GM18861 (cell line): ENCODE data around the gene FAM53A.
"Not testable (repeated sequence)": the region's sequence is repeated elsewhere in the genome, so short reads cannot be mapped to it uniquely, and the experiment has no call there.

ENCODE experiments used
- ATAC-seq: cut with Tn5 transposase; IDR thresholded peaks from one replicate; pipeline ENCODE4 v1.9.1; 2021; ENCODE audit not compliant: unreplicated experiment

Gene FAM53A

DNA sequence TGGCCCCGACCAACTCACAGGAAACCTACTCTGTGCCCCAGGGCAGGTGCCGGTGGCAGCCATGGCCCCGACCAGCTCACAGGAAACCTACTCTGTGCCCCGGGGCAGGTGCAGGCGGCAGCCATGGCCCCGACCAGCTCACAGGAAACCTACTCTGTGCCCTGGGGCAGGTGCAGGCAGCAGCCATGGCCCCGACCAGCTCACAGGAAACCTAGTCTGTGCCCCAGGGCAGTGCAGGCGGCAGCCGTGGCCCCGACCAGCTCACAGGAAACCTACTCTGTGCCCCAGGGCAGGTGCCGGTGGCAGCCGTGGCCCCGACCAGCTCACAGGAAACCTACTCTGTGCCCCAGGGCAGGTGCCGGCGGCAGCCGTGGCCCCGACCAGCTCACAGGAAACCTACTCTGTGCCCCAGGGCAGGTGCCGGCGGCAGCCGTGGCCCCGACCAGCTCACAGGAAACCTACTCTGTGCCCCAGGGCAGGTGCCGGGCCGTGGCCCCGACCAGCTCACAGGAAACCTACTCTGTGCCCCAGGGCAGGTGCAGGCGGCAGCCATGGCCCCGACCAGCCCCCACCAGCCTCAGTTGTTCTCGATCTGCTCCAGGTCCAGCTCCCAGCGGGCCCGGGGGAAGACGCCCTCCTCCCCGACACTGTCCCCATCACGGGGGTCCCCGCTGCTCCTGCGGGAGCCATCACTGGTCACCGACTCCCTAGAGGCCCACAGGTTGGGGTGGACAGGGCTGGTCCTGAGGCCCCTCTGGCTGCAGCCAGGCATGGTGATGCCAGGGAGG is 43.2 kb downstream of the FAM53A start:
- ATAC-seq = not testable (repeated sequence)

DNA sequence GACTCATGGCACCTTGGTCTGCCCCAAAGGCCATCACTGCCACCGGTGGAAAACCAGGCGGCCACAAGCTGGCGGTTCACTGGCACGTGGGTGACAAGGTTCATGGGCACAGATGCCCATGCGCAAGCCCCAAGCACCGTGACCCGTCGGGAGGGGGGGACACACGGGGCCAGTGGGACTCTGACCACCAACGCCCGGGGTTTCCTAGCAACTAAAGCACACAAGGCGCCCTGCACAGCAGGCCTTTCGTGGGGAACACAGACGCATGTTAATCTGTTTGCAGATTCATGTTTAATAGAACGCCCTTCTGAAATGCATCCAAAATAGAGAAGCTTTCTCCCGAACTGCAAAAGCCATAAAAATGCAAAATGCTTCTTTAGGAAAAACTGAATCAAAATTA is 43.9 kb downstream of the FAM53A start:
- no peak for ATAC-seq

DNA sequence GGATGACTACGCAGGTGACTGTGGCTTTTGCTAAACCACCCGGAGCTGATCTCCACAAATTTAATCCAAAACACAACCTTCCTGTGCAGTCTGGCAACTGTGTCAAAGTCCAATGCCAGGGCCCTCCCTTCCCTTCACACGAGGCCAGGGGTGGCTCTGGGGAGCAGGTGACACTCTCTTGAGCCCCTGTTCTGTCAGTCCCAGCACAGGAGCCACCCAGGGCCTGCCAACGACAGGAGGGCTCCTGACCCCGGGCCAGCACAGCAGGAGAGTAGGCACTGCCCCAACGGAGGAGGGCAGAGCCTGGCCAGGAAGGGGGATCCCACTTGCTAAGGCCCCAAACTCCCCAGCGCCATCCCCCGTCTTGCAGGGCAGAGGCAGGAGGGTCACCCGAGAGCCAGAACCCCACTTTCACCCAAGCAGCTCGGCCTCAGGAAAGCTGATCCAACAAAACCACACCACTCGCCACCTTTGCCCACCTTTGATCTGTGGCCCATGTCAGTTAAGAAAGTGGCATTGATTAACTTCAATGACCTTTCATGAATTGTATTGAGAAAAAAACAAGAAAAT is 44.7 kb downstream of the FAM53A start:
- no peak for ATAC-seq

DNA sequence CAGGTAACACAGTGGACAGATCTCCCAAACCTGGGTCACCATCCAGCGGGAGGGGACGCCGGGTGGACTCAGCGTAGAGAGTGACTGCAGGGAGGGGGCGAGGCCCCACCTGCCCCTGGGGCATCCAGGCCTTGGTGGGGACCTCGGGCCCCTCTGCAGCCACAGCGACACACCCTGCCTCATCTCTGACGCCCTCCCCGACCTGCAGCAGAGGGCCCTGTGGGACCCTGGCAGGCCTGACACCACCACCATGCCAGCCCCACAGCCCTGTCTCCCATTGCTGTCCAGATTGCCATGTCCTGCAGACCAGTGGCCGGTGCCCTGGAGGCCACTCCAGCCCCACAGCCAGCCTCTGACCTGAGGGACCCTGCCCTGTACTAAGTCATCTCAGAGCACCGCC is 45.2 kb downstream of the FAM53A start:
- ATAC-seq = no peak

DNA sequence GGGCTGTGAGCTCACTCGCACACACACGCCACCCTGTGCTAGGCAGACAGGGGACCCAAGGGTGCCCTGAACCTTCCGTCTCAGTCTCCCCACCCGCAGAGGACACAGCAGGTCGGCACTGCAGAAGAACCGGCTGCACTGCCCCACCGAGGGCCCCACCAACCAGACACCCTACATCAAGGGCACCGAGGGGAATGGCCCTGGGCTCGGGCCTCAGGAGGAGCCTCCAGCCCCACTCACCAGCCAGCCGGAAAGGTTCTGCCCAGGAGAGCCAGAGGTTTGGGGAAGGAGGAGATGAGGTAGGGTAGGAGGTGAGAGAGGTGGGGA is 45.9 kb downstream of the FAM53A start:
- ATAC-seq = no peak

DNA sequence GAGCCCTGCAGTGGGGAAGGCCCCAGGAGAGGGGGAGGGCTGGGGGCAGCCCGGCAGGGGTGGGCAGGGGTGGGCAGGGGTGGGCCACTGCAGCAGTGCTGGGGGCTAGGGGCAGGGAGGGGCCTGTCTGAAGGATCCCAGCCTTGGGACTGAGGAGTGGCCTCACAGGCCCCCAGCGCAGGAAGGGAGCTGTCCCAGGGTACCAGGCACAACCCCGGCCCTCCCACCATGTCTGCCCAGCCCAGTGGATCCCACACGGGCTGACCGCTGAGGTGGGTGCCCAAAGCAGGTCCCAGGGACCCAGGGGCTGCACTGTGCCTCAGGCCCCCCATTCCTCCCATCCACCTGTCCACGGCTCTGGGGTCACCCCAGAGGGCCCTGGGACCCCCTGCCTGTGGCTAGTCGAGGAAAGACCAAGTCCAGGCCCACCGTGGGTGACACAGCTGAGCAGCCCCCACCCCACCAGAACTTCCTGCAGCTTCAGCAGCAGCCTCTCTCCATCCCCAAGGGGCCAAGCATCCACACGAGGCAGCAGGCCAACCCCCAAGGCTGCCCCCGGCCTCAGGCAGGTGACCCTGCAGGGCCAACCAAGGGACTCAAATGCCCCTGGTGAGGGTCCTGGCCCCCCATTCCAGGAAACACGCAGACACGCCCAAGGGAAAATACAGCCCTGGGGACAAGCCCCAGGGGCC is 46.4 kb downstream of the FAM53A start:
- ATAC-seq = no peak

DNA sequence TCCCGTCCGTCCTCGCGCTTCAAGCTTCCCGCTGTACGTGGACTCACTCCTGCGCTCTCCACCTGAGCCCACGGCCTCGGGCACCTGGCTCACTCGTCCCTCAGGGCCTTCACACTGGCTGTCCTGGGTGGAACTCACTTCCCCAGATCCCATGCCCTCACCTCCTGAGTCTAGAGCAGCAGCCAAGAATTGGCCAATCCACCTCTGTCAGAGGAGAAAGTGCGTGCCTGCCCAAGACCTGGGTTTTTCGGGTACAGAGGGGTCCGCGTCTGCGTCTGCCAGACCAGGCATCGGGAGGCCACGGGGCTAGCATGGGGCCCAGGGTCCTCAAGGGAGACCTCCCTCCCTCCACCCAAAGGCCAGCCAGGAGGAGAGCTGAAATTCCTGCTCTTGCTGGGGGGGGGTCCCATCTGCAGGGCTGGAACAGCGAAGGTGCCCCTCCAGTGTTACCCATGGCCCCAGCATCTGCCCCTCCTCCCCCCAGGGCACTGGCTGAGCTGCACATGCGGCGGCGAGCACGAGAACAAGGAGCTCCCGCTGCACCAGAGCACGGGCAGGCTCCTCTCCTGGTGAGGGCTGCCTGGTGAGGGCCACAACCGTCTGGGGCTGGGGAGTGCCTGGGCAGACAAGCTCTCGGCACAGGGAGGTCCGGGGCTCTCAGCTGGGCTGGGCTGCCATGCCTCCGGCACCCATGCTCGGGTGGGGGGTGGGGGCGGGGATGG is 47.5 kb downstream of the FAM53A start:
- ATAC-seq = no peak

DNA sequence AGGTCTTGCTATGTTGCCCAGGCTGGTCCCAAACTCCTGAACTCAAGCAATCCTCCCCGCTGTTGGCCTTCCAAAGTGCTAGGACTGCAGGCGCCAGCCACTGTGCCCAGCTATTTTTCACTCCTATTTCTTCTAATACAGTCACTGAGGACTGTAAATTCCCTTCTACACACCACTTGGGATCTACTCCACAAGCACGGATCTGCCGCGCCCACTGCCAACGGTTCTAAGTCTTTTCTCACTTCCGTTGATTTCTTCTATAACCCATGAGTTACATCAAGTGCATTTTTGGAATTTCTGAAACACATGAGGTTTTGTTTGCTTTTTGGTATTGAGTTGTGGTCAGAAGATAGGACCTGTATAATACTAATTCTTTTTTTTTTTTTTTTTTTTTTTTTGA is 48.6 kb downstream of the FAM53A start:
- no peak for ATAC-seq

DNA sequence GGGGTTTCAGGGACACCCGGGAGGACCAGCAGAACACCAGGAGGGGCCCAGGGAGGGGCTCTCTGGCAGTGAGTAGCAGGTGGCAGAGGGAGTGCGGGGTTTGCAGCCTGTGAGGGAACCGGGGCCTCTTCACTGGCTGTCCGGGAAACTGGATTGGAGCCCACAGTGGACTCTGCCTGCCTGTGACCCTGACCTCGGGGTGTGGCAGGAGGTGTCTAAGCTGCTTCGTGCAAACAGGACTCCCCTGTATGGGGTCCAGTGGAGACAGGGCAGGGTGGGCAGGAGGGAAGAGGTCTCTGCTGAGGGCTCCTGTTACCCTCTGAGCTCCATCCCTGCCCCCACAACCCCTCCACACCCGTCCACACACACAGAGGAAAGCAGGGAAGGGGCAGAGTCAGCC is 50.1 kb downstream of the FAM53A start:
- no peak for ATAC-seq

DNA sequence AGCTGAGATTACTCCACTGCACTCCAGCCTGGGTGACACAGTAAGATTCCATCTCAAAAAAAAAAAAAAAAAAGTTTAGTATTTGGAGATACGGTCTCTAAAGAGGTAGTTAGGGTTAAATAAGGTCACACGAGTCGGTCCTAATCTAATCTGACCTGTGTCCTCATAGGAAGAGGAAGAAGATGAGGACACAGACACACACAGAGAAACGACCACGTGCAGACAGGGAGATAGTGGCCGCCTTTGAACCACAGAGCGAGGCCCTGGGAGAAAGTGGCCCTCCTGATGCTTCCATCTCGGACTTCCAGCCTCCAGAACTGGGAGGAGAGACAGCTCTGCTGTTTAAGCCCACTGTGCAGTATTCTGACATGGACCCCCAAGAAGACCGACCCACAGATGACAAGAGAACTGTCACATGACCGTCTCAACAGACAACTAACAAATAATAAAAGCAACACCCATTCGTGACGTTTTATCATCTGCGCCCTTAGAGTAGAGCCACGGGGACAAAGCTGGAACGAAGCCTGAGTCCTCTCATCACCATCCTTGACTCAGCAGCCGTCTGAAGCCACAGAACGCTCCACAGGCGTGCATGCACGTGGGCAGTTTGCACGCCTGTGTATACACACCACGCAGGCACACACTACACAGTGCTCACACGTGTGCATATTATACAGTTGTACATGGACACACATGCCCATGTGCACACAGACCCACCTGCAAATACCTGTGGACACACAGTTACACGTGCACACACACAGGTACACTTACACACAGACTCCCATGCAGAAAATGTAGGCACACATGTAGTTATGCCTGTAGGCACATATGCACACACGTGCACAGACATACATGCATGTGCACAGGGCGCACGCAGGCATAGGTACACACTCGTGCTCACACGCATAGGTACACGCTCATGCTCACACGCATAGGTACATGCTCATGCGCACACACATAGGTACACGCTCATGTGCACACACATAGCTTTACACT is 51.7 kb downstream of the FAM53A start:
- ATAC-seq = no peak

DNA sequence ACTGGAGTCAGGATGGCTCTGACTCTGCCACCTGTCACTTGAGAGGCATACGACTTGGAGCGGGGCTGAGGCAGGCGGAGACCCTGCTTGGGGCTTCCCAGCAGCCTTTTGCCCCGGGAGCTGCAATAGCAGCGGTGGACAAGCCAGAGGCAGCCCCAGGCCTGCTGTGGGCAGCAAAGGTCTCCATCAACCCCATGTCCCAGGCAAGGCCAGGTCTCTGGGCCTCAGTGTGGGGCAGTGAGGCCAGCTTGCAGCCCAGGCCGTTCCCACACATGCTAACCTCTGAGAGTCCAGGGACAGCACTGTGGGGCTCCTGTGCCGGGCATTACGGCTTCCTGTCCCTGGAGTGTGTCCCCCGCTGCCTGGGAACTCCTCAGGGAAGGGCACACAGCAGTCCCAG is 53.0 kb downstream of the FAM53A start:
- ATAC-seq = no peak

DNA sequence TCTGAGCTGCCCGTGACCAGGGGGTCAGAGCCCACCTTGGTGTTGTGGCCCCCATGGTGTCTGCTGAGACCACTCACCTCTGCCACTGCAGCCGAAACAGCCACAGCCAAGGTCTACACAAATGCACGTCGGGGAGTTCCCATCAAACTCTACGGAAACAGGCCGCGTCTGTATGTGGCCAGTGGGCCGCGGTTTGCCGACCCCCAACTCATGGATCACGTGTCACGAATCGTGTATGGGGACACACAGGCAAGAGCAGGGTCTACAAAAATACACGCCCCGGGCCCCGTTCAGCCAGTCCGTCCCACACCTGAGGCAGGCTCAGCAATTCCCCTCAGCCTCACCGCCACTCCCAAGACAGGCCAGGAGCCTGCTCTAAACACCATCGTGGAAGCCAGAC is 53.8 kb downstream of the FAM53A start:
- ATAC-seq = no peak

DNA sequence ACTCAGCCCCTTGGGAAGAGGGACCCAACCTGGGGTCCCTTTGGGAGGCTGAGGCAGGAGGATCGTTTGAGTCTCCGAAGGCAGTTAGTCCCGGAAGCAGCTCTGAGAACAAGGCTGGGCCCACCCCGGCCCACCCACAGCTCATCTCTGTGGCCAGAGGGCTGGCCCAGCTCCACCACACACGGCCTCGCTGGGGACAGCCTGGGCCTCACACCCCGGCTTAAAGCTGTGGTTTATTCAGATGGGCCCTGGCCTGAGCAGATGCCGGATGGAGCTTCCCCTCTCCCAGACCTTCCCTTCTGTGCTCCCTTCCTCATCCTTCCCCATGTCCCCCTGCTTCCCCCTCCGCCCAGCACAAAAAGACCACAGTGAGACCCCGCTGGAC is 54.4 kb downstream of the FAM53A start:
- no peak for ATAC-seq

DNA sequence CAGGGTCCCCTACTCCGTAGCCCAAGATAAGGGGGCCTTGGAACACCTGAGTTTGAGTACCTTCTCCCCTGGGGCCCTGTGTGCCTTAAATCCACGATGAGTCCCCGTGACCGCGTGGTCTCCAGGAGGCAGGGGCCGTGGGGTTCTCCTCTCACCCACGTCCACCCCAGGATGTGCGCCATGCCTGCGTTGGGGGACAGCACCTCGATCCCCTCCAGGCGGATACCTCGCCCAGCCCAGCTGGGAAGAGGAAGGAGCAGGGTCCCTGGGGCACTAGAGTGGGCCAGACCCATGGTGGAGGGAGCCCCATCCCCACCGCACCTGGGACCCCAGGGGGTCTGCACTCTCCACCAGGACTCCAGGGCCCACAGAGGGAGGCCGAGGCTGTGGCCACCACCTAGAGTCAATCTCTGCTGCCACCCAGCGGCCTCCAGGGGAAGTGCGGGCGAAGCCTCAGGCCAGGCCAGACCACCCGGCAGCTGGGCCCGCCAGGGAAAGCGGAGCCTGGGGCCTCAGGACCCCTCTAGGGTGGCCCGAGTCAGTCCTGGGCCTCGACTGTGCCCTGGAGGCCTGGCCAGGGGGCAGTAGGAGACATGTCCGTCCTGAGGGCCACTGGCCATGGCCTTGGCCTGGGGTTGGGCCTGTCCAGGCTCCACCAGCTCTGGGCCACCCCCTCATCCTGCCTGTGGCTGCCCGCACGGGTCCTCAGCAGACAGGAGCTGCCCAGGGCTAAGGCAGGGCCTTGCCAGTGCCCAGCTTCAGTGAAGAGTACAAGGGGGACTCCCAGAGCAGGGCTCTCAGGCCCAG is 55.0 kb downstream of the FAM53A start:
- no peak for ATAC-seq

DNA sequence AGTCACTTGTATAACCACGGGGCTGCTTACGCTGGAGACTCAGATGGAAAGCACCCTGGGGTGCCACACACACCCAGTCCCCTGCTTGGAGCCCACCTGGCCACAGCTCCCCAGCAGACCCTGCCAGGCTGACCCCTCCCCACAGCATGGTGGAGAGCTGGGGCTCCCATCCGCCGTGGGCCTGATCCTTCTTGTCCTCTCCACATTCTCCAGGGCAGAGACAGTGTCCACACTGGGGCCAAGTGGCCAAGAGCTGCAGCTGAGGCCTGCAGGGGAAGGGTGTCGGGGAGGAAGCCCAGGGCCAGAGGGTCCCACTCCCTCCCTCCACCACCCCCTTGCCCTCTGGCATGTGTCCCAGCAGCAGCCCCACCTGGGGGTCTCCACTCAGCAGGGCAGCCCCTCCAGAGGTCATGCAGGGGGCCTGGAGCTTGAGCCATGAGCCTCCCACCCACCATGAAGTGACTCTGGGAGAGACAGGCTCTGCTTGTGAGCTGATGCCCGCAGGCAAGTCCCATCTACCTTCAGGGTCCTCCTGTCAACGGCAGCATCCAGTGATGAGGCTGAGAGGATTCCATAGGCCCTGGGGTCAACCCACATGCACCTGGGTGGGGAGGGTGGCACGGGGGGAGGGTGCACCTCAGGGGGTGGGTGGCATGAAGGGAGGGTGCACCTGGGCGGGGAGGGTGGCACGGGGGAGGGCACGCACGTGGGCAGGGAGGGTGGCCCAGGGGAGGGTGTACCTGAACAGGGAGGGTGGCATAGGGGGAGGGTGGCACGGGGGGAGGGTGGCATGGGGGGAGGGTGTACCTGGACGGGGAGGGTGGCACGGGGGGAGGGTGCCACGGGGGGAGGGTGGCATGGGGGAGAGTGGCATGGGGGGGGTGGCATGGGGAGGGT is 56.4 kb downstream of the FAM53A start:
- ATAC-seq = no peak

DNA sequence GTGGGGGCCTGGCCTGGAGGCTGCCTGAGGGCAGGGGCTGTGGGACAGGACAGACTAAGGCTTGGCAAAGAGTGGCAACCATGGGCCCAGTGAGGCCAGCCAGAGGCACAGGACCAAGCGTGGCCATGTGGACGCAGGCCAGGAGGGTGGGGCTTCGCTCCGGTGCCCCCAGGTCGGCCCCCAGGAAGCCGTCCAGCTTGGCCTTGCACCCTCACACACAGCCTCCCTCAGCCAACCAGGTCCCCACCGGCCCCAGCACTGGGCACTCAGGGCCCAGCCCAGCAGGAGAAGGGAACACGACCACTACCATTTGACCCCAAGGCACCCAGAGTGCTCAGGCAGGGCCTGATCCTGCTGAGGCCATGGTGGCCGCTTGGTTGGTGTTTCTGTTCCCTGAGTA is 57.2 kb downstream of the FAM53A start:
- no peak for ATAC-seq

DNA sequence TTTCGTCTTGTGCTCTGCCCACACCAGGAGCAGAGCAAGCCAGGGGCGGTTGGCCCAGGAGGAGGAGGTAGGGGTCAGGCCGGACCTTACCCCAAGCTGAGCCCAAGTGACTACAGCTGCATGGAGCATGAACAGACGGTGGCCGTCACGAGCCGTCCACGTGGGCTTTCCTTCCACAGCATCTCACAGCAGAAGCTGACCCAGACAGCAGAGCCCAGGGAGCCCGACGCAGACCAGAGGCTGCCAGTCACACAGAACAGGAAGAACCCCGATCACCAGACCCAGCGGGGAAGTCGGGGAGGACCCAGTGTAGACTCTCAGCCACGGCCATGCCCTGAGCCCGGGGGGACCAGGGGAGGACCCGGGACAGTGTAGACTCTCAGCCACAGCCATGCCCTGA is 58.0 kb downstream of the FAM53A start:
- ATAC-seq = no peak

DNA sequence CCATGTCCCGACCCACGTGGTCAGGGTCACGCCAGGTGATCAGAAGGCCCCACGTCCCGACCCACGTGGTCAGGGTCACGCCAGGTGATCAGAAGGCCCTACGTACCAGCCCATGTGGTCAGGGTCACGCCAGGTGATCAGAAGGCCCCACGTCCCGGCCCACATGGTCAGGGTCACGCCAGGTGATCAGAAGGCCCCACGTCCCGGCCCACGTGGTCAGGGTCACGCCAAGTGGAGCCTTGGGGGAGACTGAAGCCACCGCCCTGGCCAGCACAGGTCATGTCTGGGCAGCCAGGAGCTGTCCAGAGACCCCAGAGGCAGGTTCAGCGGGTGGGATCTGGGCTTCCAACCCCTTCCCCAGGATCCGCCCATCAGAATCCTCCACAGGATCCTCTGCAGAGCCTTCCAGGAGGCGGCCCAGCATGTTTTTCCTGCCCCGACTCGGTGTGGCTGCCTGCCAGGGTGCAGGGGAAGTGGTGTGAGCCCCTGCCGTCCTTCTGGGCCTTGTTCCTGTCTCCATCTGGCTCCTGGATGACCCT is 58.4 kb downstream of the FAM53A start:
- no peak for ATAC-seq

DNA sequence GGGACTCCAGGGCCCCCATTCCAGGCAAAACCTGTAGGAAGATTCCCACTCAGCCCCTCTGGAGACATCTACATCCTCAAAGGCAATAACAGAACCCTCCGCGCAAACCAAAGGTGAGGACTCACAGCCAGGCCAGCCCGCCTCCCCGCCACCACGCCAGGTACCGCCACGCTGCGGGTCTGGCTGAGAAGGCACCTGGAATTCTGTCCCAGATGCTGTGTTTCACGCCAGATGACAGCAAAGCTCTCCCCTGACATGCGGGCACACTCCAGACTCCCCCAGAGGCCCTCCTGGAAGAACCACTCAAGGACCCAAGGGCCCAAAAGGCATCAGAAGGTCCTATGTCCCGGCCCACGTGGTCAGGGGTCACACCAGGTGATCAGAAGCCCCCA is 59.6 kb downstream of the FAM53A start:
- ATAC-seq = no peak
